Measurements from ENCODE around the gene MLLT10.

The MLLT10 gene

GRCh38 chr10:21501731-21502347, 32.2 kb upstream of the MLLT10 start:
- Histone ChIP-seq H3K79me1 (replicated peaks; ENCODE audit: low read length, poor library complexity, severe bottlenecking) (peaks cover 1% of the 10 kb centered on the region), H3K9me3 (ENCODE audit: control insufficient read depth, low read length) (no peaks in the 10 kb centered on the region), H3K9ac (ENCODE audit: low read length) (no peak overlapping the region), H3K4me3 (ENCODE audit: insufficient read depth in 1 of 2, low read depth in 1 of 2, low read length in 2 of 2) (no peak overlapping the region), H3K4ac (ENCODE audit: low read depth in 1 of 2, low read length in 2 of 2) (no peak overlapping the region), H3K4me1 (ENCODE audit: control insufficient read depth, insufficient read depth, low read depth, low read length) (peaks cover 15% of the 10 kb centered on the region), H2AK5ac (ENCODE audit: low read length, severe bottlenecking) (no peak overlapping the region), H2AFZ (ENCODE audit: low read depth, low read length) (no peak overlapping the region), H3K27ac (ENCODE audit: low read length, poor library complexity, severe bottlenecking) (no peak overlapping the region), H2BK5ac (ENCODE audit: low read depth, low read length, poor library complexity, severe bottlenecking) (no peak overlapping the region), H2BK120ac (ENCODE audit: low read depth, low read length) (no peak overlapping the region), H3K14ac (ENCODE audit: low read length in 2 of 2) (no peak overlapping the region), H3K27me3 (ENCODE audit: control insufficient read depth in 1 of 2, insufficient read depth in 1 of 2, low read length in 2 of 2) (no peaks in the 10 kb centered on the region), H3K36me3 (ENCODE audit: control insufficient read depth in 1 of 2, insufficient read depth in 2 of 2, low read depth in 1 of 2, low read length in 2 of 2) (no peaks in the 10 kb centered on the region), H3K4me2 (ENCODE audit: low read length, poor library complexity, severe bottlenecking) (no peak overlapping the region), H2BK15ac (ENCODE audit: low read depth, poor library complexity, severe bottlenecking) (no peak overlapping the region), H3K18ac (ENCODE audit: low read depth in 1 of 2, low read length in 2 of 2) (peak overlapping the region in 1 of 2 experiments; percentile 19), H3K23ac (ENCODE audit: low read length in 2 of 2) (no peak overlapping the region), H4K91ac (ENCODE audit: low read length) (no peak overlapping the region), H2BK12ac (ENCODE audit: low read length in 2 of 2) (no peak overlapping the region), H4K8ac (ENCODE audit: low read length) (no peak overlapping the region)
- DNase-seq = no peak
- 63% methylated on average over 1 of the region's 2 CpGs for WGBS

DNA sequence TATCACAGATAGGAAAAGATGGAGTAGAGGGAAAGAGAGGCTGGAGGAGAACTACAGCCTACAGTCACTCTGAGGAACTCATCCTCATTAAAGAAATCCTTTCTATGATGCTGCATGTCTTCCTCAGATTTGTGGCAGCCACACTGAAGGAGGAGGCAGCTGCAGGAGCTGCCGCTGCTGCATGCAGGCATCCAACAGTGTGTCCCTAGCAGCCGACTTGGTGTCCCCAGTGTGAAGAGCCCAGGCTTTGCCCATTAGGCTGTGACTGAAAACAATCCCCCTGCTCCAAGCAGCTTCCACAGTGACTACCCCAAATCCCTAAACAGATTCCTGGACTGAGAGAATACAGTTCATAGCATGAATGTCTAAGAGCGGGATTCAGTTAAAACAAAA, 31.7 kb upstream of the MLLT10 start:
- H2AK5ac ChIP-seq (ENCODE audit: low read length, severe bottlenecking) = no peak overlapping the region
- H3K18ac ChIP-seq (ENCODE audit: low read depth in 1 of 2, low read length in 2 of 2) = peak overlapping the region; percentile 4 to 19
- no peak overlapping the region for H3K23ac ChIP-seq (ENCODE audit: low read length in 2 of 2)
- H3K27ac ChIP-seq (ENCODE audit: low read length, poor library complexity, severe bottlenecking) = no peak overlapping the region
- no peak for DNase-seq
- peaks cover 1% of the 10 kb centered on the region for H3K79me1 ChIP-seq (replicated peaks; ENCODE audit: low read length, poor library complexity, severe bottlenecking)
- no peaks in the 10 kb centered on the region for H3K9me3 ChIP-seq (ENCODE audit: control insufficient read depth, low read length)
- no peak overlapping the region for H4K91ac ChIP-seq (ENCODE audit: low read length)
- no peak overlapping the region for H3K4ac ChIP-seq (ENCODE audit: low read depth in 1 of 2, low read length in 2 of 2)
- H2BK5ac ChIP-seq (ENCODE audit: low read depth, low read length, poor library complexity, severe bottlenecking) = no peak overlapping the region
- H2BK12ac ChIP-seq (ENCODE audit: low read length in 2 of 2) = no peak overlapping the region
- peaks cover 14% of the 10 kb centered on the region for H3K4me1 ChIP-seq (ENCODE audit: control insufficient read depth, insufficient read depth, low read depth, low read length)
- H3K4me3 ChIP-seq (ENCODE audit: insufficient read depth in 1 of 2, low read depth in 1 of 2, low read length in 2 of 2) = no peak overlapping the region
- no peak overlapping the region for H2AFZ ChIP-seq (ENCODE audit: low read depth, low read length)
- H3K27me3 ChIP-seq (ENCODE audit: control insufficient read depth in 1 of 2, insufficient read depth in 1 of 2, low read length in 2 of 2) = no peaks in the 10 kb centered on the region
- H3K36me3 ChIP-seq (ENCODE audit: control insufficient read depth in 1 of 2, insufficient read depth in 2 of 2, low read depth in 1 of 2, low read length in 2 of 2) = no peaks in the 10 kb centered on the region
- no peak overlapping the region for H4K8ac ChIP-seq (ENCODE audit: low read length)
- no peak overlapping the region for H3K9ac ChIP-seq (ENCODE audit: low read length)
- H2BK120ac ChIP-seq (ENCODE audit: low read depth, low read length) = no peak overlapping the region
- whole genome bisulfite sequencing = 59% methylated on average over 2 of the region's 3 CpGs
- H3K4me2 ChIP-seq (ENCODE audit: low read length, poor library complexity, severe bottlenecking) = no peak overlapping the region
- no peak overlapping the region for H3K14ac ChIP-seq (ENCODE audit: low read length in 2 of 2)
- H2BK15ac ChIP-seq (ENCODE audit: low read depth, poor library complexity, severe bottlenecking) = no peak overlapping the region

GRCh38 chr10:21503542-21503941, 30.5 kb upstream of the MLLT10 start:
- Histone ChIP-seq H2AFZ (ENCODE audit: low read depth, low read length) (no peak overlapping the region), H3K4me2 (ENCODE audit: low read length, poor library complexity, severe bottlenecking) (no peak overlapping the region), H3K14ac (ENCODE audit: low read length in 2 of 2) (no peak overlapping the region), H2BK12ac (ENCODE audit: low read length in 2 of 2) (no peak overlapping the region), H2BK120ac (ENCODE audit: low read depth, low read length) (no peak overlapping the region), H3K18ac (ENCODE audit: low read depth in 1 of 2, low read length in 2 of 2) (no peak overlapping the region), H2BK5ac (ENCODE audit: low read depth, low read length, poor library complexity, severe bottlenecking) (no peak overlapping the region), H3K36me3 (ENCODE audit: control insufficient read depth in 1 of 2, insufficient read depth in 2 of 2, low read depth in 1 of 2, low read length in 2 of 2) (no peaks in the 10 kb centered on the region), H3K9ac (ENCODE audit: low read length) (no peak overlapping the region), H3K4me3 (ENCODE audit: insufficient read depth in 1 of 2, low read depth in 1 of 2, low read length in 2 of 2) (no peak overlapping the region), H3K27me3 (ENCODE audit: control insufficient read depth in 1 of 2, insufficient read depth in 1 of 2, low read length in 2 of 2) (no peaks in the 10 kb centered on the region), H4K8ac (ENCODE audit: low read length) (no peak overlapping the region), H3K9me3 (ENCODE audit: control insufficient read depth, low read length) (no peaks in the 10 kb centered on the region), H3K27ac (ENCODE audit: low read length, poor library complexity, severe bottlenecking) (no peak overlapping the region), H3K4ac (ENCODE audit: low read depth in 1 of 2, low read length in 2 of 2) (no peak overlapping the region), H4K91ac (ENCODE audit: low read length) (no peak overlapping the region), H2BK15ac (ENCODE audit: low read depth, poor library complexity, severe bottlenecking) (no peak overlapping the region), H3K23ac (ENCODE audit: low read length in 2 of 2) (no peak overlapping the region), H3K4me1 (ENCODE audit: control insufficient read depth, insufficient read depth, low read depth, low read length) (peaks cover 15% of the 10 kb centered on the region), H2AK5ac (ENCODE audit: low read length, severe bottlenecking) (no peak overlapping the region), H3K79me1 (replicated peaks; ENCODE audit: low read length, poor library complexity, severe bottlenecking) (peaks cover 1% of the 10 kb centered on the region)
- WGBS = 73% methylated on average over 1 of the region's 1 CpG
- DNase-seq = no peak

DNA sequence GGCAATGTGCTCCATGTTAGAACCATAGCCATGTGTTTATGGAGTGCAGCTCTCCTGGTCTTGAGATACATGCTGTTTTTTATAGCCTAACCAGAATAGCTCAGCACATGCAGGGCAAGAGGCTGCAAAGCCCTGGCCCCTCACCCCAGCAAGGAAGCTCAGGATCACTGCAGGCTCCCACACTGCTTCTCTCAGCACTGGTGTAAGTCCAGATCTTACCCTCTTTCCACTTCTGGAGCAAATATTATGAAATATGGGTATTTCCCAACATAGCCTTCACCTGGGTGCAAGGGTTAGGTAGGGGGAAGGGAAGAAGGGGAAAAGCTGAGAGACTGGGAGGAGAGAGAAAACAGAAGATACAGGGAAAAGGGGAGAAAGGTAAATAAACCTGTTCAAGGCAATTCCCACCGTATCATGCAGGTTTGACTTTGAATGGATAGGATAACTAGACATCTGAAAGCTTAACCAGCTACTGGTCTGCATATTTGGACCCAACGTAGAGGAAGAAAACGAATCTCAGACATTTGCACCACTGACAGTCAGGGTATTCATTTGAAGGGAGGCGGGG, 28.2 kb upstream of the MLLT10 start:
- no peak overlapping the region for H2AFZ ChIP-seq (ENCODE audit: low read depth, low read length)
- no peak overlapping the region for H3K23ac ChIP-seq (ENCODE audit: low read length in 2 of 2)
- H4K91ac ChIP-seq (ENCODE audit: low read length) = no peak overlapping the region
- peak; percentile 28 for DNase-seq
- H3K14ac ChIP-seq (ENCODE audit: low read length in 2 of 2) = no peak overlapping the region
- no peaks in the 10 kb centered on the region for H3K79me1 ChIP-seq (replicated peaks; ENCODE audit: low read length, poor library complexity, severe bottlenecking)
- H3K4me1 ChIP-seq (ENCODE audit: control insufficient read depth, insufficient read depth, low read depth, low read length) = peaks cover 23% of the 10 kb centered on the region
- 60% methylated on average over 3 of the region's 4 CpGs for WGBS
- H2BK5ac ChIP-seq (ENCODE audit: low read depth, low read length, poor library complexity, severe bottlenecking) = no peak overlapping the region
- no peak overlapping the region for H2BK120ac ChIP-seq (ENCODE audit: low read depth, low read length)
- no peak overlapping the region for H3K18ac ChIP-seq (ENCODE audit: low read depth in 1 of 2, low read length in 2 of 2)
- H3K4me2 ChIP-seq (ENCODE audit: low read length, poor library complexity, severe bottlenecking) = no peak overlapping the region
- no peaks in the 10 kb centered on the region for H3K27me3 ChIP-seq (ENCODE audit: control insufficient read depth in 1 of 2, insufficient read depth in 1 of 2, low read length in 2 of 2)
- H2BK12ac ChIP-seq (ENCODE audit: low read length in 2 of 2) = peak overlapping the region; percentile 25 to 50
- no peaks in the 10 kb centered on the region for H3K9me3 ChIP-seq (ENCODE audit: control insufficient read depth, low read length)
- H3K4me3 ChIP-seq (ENCODE audit: insufficient read depth in 1 of 2, low read depth in 1 of 2, low read length in 2 of 2) = no peak overlapping the region
- no peak overlapping the region for H2BK15ac ChIP-seq (ENCODE audit: low read depth, poor library complexity, severe bottlenecking)
- H3K27ac ChIP-seq (ENCODE audit: low read length, poor library complexity, severe bottlenecking) = no peak overlapping the region
- H3K36me3 ChIP-seq (ENCODE audit: control insufficient read depth in 1 of 2, insufficient read depth in 2 of 2, low read depth in 1 of 2, low read length in 2 of 2) = no peaks in the 10 kb centered on the region
- H4K8ac ChIP-seq (ENCODE audit: low read length) = no peak overlapping the region
- H3K9ac ChIP-seq (ENCODE audit: low read length) = no peak overlapping the region
- peak overlapping the region in 1 of 2 experiments; percentile 20 for H3K4ac ChIP-seq (ENCODE audit: low read depth in 1 of 2, low read length in 2 of 2)
- no peak overlapping the region for H2AK5ac ChIP-seq (ENCODE audit: low read length, severe bottlenecking)
